ENCODE results near the gene NPC1. TPM values are rescaled to one million over a fixed set of nuclear protein-coding genes. Genes with fewer than 3 reads are reported as not detected.
"Not testable (repeated sequence)": the region's sequence is repeated elsewhere in the genome, so short reads cannot be mapped to it uniquely, and the experiment has no call there.

NPC1 gene
- polyA plus RNA-seq, 3 donors, result 7.5 to 17.9 (median 17.7) TPM

GRCh38 chr18:23614891-23615290 lies 28.6 kb upstream of the NPC1 start:
- Histone ChIP-seq H2AFZ (ENCODE audit: insufficient read depth, low read depth, low read length, poor library complexity, severe bottlenecking) (no peak overlapping the region), H3K4me1 (ENCODE audit: control insufficient read depth in 1 of 2, insufficient read depth in 2 of 2, low read length in 2 of 2) (peaks cover 14 to 18% of the 10 kb centered on the region in 2 donors), H3K79me2 (ENCODE audit: insufficient read depth, low read length) (no peaks in the 10 kb centered on the region), H3K36me3 (replicated peaks in 1 of 2; ENCODE audit: control insufficient read depth in 1 of 2, insufficient read depth in 2 of 2, low read length in 2 of 2) (no peaks in the 10 kb centered on the region), H3K4me3 (replicated peaks in 1 of 3; ENCODE audit: low read depth in 2 of 3, low read length in 3 of 3) (no peak overlapping the region), H3K4me2 (replicated peaks; ENCODE audit: extremely low read depth, low read length, poor library complexity, severe bottlenecking) (no peak overlapping the region), H4K20me1 (ENCODE audit: insufficient read depth, low read length) (no peaks in the 10 kb centered on the region), H3K27ac (ENCODE audit: low read depth in 1 of 2, low read length in 2 of 2) (no peak overlapping the region), H3K9ac (ENCODE audit: insufficient read depth, low read length, poor library complexity, severe bottlenecking) (no peak overlapping the region), H3K9me3 (replicated peaks in 1 of 2; ENCODE audit: control insufficient read depth in 1 of 2, insufficient read depth in 1 of 2, low read length in 2 of 2) (no peaks in the 10 kb centered on the region), H3K27me3 (ENCODE audit: control insufficient read depth in 2 of 2, insufficient read depth in 2 of 2, low read length in 2 of 2) (peaks cover 3 to 5% of the 10 kb centered on the region in 2 donors)
- TF ChIP-seq, protein P1, sequence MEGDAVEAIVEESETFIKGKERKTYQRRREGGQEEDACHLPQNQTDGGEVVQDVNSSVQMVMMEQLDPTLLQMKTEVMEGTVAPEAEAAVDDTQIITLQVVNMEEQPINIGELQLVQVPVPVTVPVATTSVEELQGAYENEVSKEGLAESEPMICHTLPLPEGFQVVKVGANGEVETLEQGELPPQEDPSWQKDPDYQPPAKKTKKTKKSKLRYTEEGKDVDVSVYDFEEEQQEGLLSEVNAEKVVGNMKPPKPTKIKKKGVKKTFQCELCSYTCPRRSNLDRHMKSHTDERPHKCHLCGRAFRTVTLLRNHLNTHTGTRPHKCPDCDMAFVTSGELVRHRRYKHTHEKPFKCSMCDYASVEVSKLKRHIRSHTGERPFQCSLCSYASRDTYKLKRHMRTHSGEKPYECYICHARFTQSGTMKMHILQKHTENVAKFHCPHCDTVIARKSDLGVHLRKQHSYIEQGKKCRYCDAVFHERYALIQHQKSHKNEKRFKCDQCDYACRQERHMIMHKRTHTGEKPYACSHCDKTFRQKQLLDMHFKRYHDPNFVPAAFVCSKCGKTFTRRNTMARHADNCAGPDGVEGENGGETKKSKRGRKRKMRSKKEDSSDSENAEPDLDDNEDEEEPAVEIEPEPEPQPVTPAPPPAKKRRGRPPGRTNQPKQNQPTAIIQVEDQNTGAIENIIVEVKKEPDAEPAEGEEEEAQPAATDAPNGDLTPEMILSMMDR (IDR thresholded peaks at IDR 0.05), result no peak
- 88% methylated on average over 3 of the region's 3 CpGs for WGBS (ENCODE audit: insufficient coverage)
- Mint-ChIP-seq H3K4me3 (no peak overlapping the region), H3K4me1 (peaks cover 23% of the 10 kb centered on the region), H3K36me3 (peaks cover 0 to 2% of the 10 kb centered on the region in 2 donors), H3K9me3 (peaks cover 0 to 2% (median 0%) of the 10 kb centered on the region in 7 donors), H3K27ac (no peak overlapping the region), H3K27me3 (ENCODE audit: low read depth in 3 of 3) (peaks cover 7 to 14% (median 13%) of the 10 kb centered on the region in 3 donors)
- DNase-seq, result no peak
- intact Hi-C loops (cut with micrococcal nuclease), result no loop called here

DNA sequence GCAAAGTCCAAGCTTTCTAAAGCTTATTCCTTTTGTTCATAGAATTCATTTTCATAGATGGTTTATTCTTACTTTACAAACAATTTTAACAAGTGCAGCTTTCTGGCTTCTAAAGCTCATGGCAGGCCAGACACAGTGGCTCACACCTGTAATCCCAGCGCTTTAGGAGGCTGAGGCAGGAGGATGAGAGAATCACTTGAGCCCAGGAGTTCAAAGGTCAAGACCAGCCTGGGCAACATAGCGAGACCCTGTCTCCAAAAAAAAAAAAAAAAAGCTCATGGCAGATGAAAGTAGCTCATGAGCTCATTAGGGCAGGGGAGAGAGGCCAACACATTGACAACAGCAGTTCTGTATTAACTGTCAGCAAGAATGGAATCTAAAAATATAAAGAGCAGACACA lies 28.1 kb upstream of the NPC1 start:
- Histone ChIP-seq H3K27ac (ENCODE audit: low read depth in 1 of 2, low read length in 2 of 2) (no peak overlapping the region), H3K9ac (ENCODE audit: insufficient read depth, low read length, poor library complexity, severe bottlenecking) (no peak overlapping the region), H3K9me3 (replicated peaks in 1 of 2; ENCODE audit: control insufficient read depth in 1 of 2, insufficient read depth in 1 of 2, low read length in 2 of 2) (no peaks in the 10 kb centered on the region), H3K4me2 (replicated peaks; ENCODE audit: extremely low read depth, low read length, poor library complexity, severe bottlenecking) (no peak overlapping the region), H3K79me2 (ENCODE audit: insufficient read depth, low read length) (no peaks in the 10 kb centered on the region), H3K36me3 (replicated peaks in 1 of 2; ENCODE audit: control insufficient read depth in 1 of 2, insufficient read depth in 2 of 2, low read length in 2 of 2) (no peaks in the 10 kb centered on the region), H3K4me3 (replicated peaks in 1 of 3; ENCODE audit: low read depth in 2 of 3, low read length in 3 of 3) (no peak overlapping the region), H2AFZ (ENCODE audit: insufficient read depth, low read depth, low read length, poor library complexity, severe bottlenecking) (no peak overlapping the region), H4K20me1 (ENCODE audit: insufficient read depth, low read length) (no peaks in the 10 kb centered on the region), H3K27me3 (ENCODE audit: control insufficient read depth in 2 of 2, insufficient read depth in 2 of 2, low read length in 2 of 2) (no peaks in the 10 kb centered on the region), H3K4me1 (ENCODE audit: control insufficient read depth in 1 of 2, insufficient read depth in 2 of 2, low read length in 2 of 2) (peaks cover 11 to 13% of the 10 kb centered on the region in 2 donors)
- WGBS (ENCODE audit: insufficient coverage), result 100% methylated on average over 2 of the region's 2 CpGs
- Mint-ChIP-seq H3K27me3 (ENCODE audit: low read depth in 3 of 3) (peaks cover 3 to 10% (median 9%) of the 10 kb centered on the region in 3 donors), H3K4me3 (no peak overlapping the region), H3K27ac (no peak overlapping the region), H3K36me3 (no peaks in the 10 kb centered on the region), H3K4me1 (peaks cover 20% of the 10 kb centered on the region), H3K9me3 (no peaks in the 10 kb centered on the region)
- TF ChIP-seq, protein P1 (IDR thresholded peaks at IDR 0.05), result no peak
- no peak for DNase-seq
- intact Hi-C loops (cut with micrococcal nuclease), result no loop called here

- H3K9me3 Mint-ChIP-seq; DNase-seq; H3K36me3 Mint-ChIP-seq; H3K4me3 Mint-ChIP-seq; H4K20me1 ChIP-seq (ENCODE audit: insufficient read depth, low read length); H3K4me2 ChIP-seq (replicated peaks; ENCODE audit: extremely low read depth, low read length, poor library complexity, severe bottlenecking); H3K27ac ChIP-seq (ENCODE audit: low read depth in 1 of 2, low read length in 2 of 2); H3K4me1 ChIP-seq (ENCODE audit: control insufficient read depth in 1 of 2, insufficient read depth in 2 of 2, low read length in 2 of 2); H2AFZ ChIP-seq (ENCODE audit: insufficient read depth, low read depth, low read length, poor library complexity, severe bottlenecking); intact Hi-C loops (cut with micrococcal nuclease); H3K9ac ChIP-seq (ENCODE audit: insufficient read depth, low read length, poor library complexity, severe bottlenecking); H3K4me3 ChIP-seq (replicated peaks in 1 of 3; ENCODE audit: low read depth in 2 of 3, low read length in 3 of 3); H3K27me3 ChIP-seq (ENCODE audit: control insufficient read depth in 2 of 2, insufficient read depth in 2 of 2, low read length in 2 of 2); H3K9me3 ChIP-seq (replicated peaks in 1 of 2; ENCODE audit: control insufficient read depth in 1 of 2, insufficient read depth in 1 of 2, low read length in 2 of 2); H3K27ac Mint-ChIP-seq; H3K36me3 ChIP-seq (replicated peaks in 1 of 2; ENCODE audit: control insufficient read depth in 1 of 2, insufficient read depth in 2 of 2, low read length in 2 of 2); H3K79me2 ChIP-seq (ENCODE audit: insufficient read depth, low read length): not testable (repeated sequence)
- H3K4me1 Mint-ChIP-seq, result peaks cover 10% of the 10 kb centered on the region
- 81% methylated on average over 6 of the region's 7 CpGs for WGBS (ENCODE audit: insufficient coverage)
- peaks cover 1 to 11% (median 3%) of the 10 kb centered on the region in 3 donors for H3K27me3 Mint-ChIP-seq (ENCODE audit: low read depth in 3 of 3)
These were observed 26.8 kb upstream of the NPC1 start for GRCh38 chr18:23613091-23613475.

Measured in CD14-positive monocyte (primary cell).